H9 (cell line): ENCODE measurements around the gene TENM4. TPM values are rescaled to one million over a fixed set of nuclear protein-coding genes. Genes with fewer than 3 reads are reported as not detected.

Experiments used
- DNase-seq: peaks from one replicate; pipeline ENCODE4 v3.0.0-alpha.2; 2017
- H2AFZ ChIP-seq: one replicate; pipeline ENCODE4 v1.6.1; 2013; ENCODE audit warnings: mild to moderate bottlenecking, low read length, control low read depth, moderate library complexity
- H2AK5ac ChIP-seq: 2 replicates; pipeline ENCODE4 v1.6.1; 2013; ENCODE audit warnings: low read length, control low read depth, mixed read lengths; ENCODE audit not compliant: insufficient read length
- H2BK120ac ChIP-seq: one replicate; pipeline ENCODE4 v1.6.1; 2013; ENCODE audit warnings: low read depth, mild to moderate bottlenecking, low read length, control low read depth, inconsistent platforms; ENCODE audit not compliant: poor library complexity, severe bottlenecking
- H2BK12ac ChIP-seq: 2 replicates; pipeline ENCODE4 v1.6.1; 2013; ENCODE audit warnings: low read length, control low read depth, mixed read lengths, low read depth; ENCODE audit not compliant: insufficient read length
- H2BK15ac ChIP-seq: 2 replicates; pipeline ENCODE4 v1.6.1; 2013; ENCODE audit warnings: low read depth, low read length, control low read depth
- H2BK20ac ChIP-seq: one replicate; pipeline ENCODE4 v1.6.1; 2013; ENCODE audit warnings: low read depth, mild to moderate bottlenecking, low read length, control low read depth, inconsistent platforms; ENCODE audit not compliant: poor library complexity, severe bottlenecking
- H2BK5ac ChIP-seq: 2 replicates; pipeline ENCODE4 v1.6.1; 2013; ENCODE audit warnings: low read length, control low read depth, mixed read lengths; ENCODE audit not compliant: insufficient read length
- H3K14ac ChIP-seq: 2 replicates; pipeline ENCODE4 v1.6.1; 2013; ENCODE audit warnings: low read length, control low read depth; ENCODE audit not compliant: insufficient read depth
- H3K18ac ChIP-seq: 2 replicates; pipeline ENCODE4 v1.6.1; 2013; ENCODE audit warnings: low read depth, mild to moderate bottlenecking, mixed read lengths, low read length, control low read depth; ENCODE audit not compliant: insufficient read length
- H3K23ac ChIP-seq: 2 replicates; pipeline ENCODE4 v1.6.1; 2013; ENCODE audit warnings: low read length, control low read depth, mixed read lengths, low read depth; ENCODE audit not compliant: insufficient read length
- H3K23me2 ChIP-seq: 2 replicates; pipeline ENCODE4 v1.6.1; 2013; ENCODE audit warnings: low read depth, mild to moderate bottlenecking, mixed read lengths, low read length, control low read depth; ENCODE audit not compliant: insufficient read length, poor library complexity, severe bottlenecking
- H3K27ac ChIP-seq: 2 replicates; pipeline ENCODE4 v1.5.1; 2013; ENCODE audit warnings: low read length, control low read depth, mixed read lengths, low read depth; ENCODE audit not compliant: insufficient read length
- H3K27me3 ChIP-seq: 2 replicates; pipeline ENCODE4 v1.6.1; 2013; ENCODE audit warnings: low read length, control low read depth, inconsistent platforms; ENCODE audit not compliant: insufficient read depth
- H3K4ac ChIP-seq: 2 replicates; pipeline ENCODE4 v1.6.1; 2013; ENCODE audit warnings: low read depth, mild to moderate bottlenecking, control low read depth, inconsistent platforms, low read length, moderate library complexity
- H3K4me1 ChIP-seq: 2 replicates; pipeline ENCODE4 v1.6.1; 2013; ENCODE audit warnings: low read length, control low read depth, inconsistent platforms; ENCODE audit not compliant: insufficient read depth
- H3K4me2 ChIP-seq: 2 replicates; pipeline ENCODE4 v1.6.1; 2013; ENCODE audit warnings: low read length, control low read depth, mixed read lengths; ENCODE audit not compliant: insufficient read length, insufficient read depth
- H3K56ac ChIP-seq: 2 replicates; pipeline ENCODE4 v1.6.1; 2013; ENCODE audit warnings: low read depth, mild to moderate bottlenecking, mixed read lengths, low read length, control low read depth; ENCODE audit not compliant: insufficient read length
- H3K79me1 ChIP-seq: 2 replicates; pipeline ENCODE4 v1.6.1; 2013; ENCODE audit warnings: low read depth, mild to moderate bottlenecking, moderate library complexity, low read length, control low read depth, inconsistent platforms; ENCODE audit not compliant: insufficient read depth, poor library complexity, severe bottlenecking
- H3K79me2 ChIP-seq: 2 replicates; pipeline ENCODE4 v1.6.1; 2013; ENCODE audit warnings: low read length, control low read depth, inconsistent platforms; ENCODE audit not compliant: insufficient read depth
- H3K9ac ChIP-seq: 2 replicates; pipeline ENCODE4 v1.6.1; 2013; ENCODE audit warnings: low read length, control low read depth, mixed read lengths; ENCODE audit not compliant: insufficient read length; ENCODE audit errors: extremely low read depth
- H3K9me3 ChIP-seq: one replicate; pipeline ENCODE4 v1.6.1; 2013; ENCODE audit warnings: low read depth, low read length, inconsistent platforms; ENCODE audit not compliant: control insufficient read depth
- H3T11ph ChIP-seq: one replicate; pipeline ENCODE4 v1.6.1; 2013; ENCODE audit warnings: mild to moderate bottlenecking, low read length, control low read depth, inconsistent platforms
- H4K20me1 ChIP-seq: one replicate; pipeline ENCODE4 v1.6.1; 2013; ENCODE audit not compliant: control insufficient read depth, insufficient read length, insufficient read depth
- H4K5ac ChIP-seq: 2 replicates; pipeline ENCODE4 v1.6.1; 2013; ENCODE audit warnings: low read depth, mild to moderate bottlenecking, mixed read lengths, low read length, control low read depth; ENCODE audit not compliant: insufficient read length
- H4K8ac ChIP-seq: replicated peaks from 2 replicates; pipeline ENCODE4 v1.6.1; 2013; ENCODE audit warnings: low read length, control low read depth, mixed read lengths, low read depth; ENCODE audit not compliant: insufficient read length
- H4K91ac ChIP-seq: 2 replicates; pipeline ENCODE4 v1.6.1; 2013; ENCODE audit warnings: low read depth, mild to moderate bottlenecking, moderate library complexity, mixed read lengths, low read length, control low read depth; ENCODE audit not compliant: insufficient read length
- H3K27ac Mint-ChIP-seq, 3 experiments: 2 replicates in 2 of 3; 3 replicates in 1 of 3; pipeline ENCODE4 v1.8.0; 2020 to 2021; ENCODE audit warnings: mixed read lengths in 3 of 3, mild to moderate bottlenecking in 1 of 3, moderate library complexity in 1 of 3
- H3K27me3 Mint-ChIP-seq: 2 replicates; pipeline ENCODE4 v1.8.0; 2021; ENCODE audit warnings: low read depth, mild to moderate bottlenecking, moderate library complexity, mixed read lengths
- H3K36me3 Mint-ChIP-seq, 3 experiments: 2 replicates in 2 of 3; 3 replicates in 1 of 3; pipeline ENCODE4 v1.8.0; 2020 to 2021; ENCODE audit warnings: low read depth in 3 of 3, mixed read lengths in 3 of 3; ENCODE audit not compliant: insufficient read depth in 1 of 3
- H3K4me1 Mint-ChIP-seq, 2 experiments: 2 replicates each; pipeline ENCODE4 v1.8.0; 2020; ENCODE audit warnings: mixed read lengths in 2 of 2
- H3K4me3 Mint-ChIP-seq, 2 experiments: 2 replicates in 1 of 2; 3 replicates in 1 of 2; pipeline ENCODE4 v1.8.0; 2020 to 2021; ENCODE audit warnings: mild to moderate bottlenecking in 2 of 2, mixed read lengths in 2 of 2, moderate library complexity in 1 of 2
- H3K9me3 Mint-ChIP-seq, 2 experiments: 2 replicates in 1 of 2; 3 replicates in 1 of 2; pipeline ENCODE4 v1.8.0; 2020; ENCODE audit warnings: mild to moderate bottlenecking in 2 of 2, mixed read lengths in 2 of 2, moderate library complexity in 1 of 2
- WGBS: extraction: QIAGEN DNeasy Blood & Tissue Kit; methylation state at CpG from one replicate; pipeline ENCODE4 v1.1.7; 2013; ENCODE audit warnings: missing lambda C conversion rate, low lambda C conversion rate, mixed read lengths; ENCODE audit not compliant: insufficient read length; ENCODE audit errors: extremely low coverage; 5-methylcytosine and 5-hydroxymethylcytosine counted together
- total RNA-seq: library from RNA; stranded (reverse); gene quantifications from 2 replicates; pipeline ENCODE4 v1.2.1, GENCODE V29; 2021
- TF ChIP-seq, protein P1 (sequence below): fragments of 200-600 bp; sonication (generic); conservative IDR thresholded peaks from 3 replicates; pipeline ENCODE4 v1.8.0; 2021; ENCODE audit warnings: antibody characterized with exemption, mild to moderate bottlenecking

Gene TENM4
- total RNA-seq, 1 experiment from 2014 or later: 4.6 TPM

- no peak overlapping the region for H3K18ac ChIP-seq
- H2BK120ac ChIP-seq: no peak overlapping the region
- TF ChIP-seq, protein P1, sequence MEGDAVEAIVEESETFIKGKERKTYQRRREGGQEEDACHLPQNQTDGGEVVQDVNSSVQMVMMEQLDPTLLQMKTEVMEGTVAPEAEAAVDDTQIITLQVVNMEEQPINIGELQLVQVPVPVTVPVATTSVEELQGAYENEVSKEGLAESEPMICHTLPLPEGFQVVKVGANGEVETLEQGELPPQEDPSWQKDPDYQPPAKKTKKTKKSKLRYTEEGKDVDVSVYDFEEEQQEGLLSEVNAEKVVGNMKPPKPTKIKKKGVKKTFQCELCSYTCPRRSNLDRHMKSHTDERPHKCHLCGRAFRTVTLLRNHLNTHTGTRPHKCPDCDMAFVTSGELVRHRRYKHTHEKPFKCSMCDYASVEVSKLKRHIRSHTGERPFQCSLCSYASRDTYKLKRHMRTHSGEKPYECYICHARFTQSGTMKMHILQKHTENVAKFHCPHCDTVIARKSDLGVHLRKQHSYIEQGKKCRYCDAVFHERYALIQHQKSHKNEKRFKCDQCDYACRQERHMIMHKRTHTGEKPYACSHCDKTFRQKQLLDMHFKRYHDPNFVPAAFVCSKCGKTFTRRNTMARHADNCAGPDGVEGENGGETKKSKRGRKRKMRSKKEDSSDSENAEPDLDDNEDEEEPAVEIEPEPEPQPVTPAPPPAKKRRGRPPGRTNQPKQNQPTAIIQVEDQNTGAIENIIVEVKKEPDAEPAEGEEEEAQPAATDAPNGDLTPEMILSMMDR: no peak
- H3K23me2 ChIP-seq: no peaks in the 10 kb centered on the region
- H4K20me1 ChIP-seq: no peaks in the 10 kb centered on the region
- no peaks in the 10 kb centered on the region for H3K9me3 ChIP-seq
- H4K91ac ChIP-seq: no peak overlapping the region
- no peak overlapping the region for H3K56ac ChIP-seq
- no peak overlapping the region for H3K23ac ChIP-seq
- H4K5ac ChIP-seq: no peak overlapping the region
- no peaks in the 10 kb centered on the region for H3K79me1 ChIP-seq
- no peaks in the 10 kb centered on the region for H3K79me2 ChIP-seq
- no peak overlapping the region for H4K8ac ChIP-seq
- no peak overlapping the region for H3T11ph ChIP-seq
- no peaks in the 10 kb centered on the region for H3K4me1 ChIP-seq
- no peak overlapping the region for H3K4ac ChIP-seq
- Mint-ChIP-seq H3K36me3 (peaks cover 0 to 4% (median 0%) of the 10 kb centered on the region in 3 experiments; a peak in 2 of 7 replicates), H3K27me3 (peaks cover under 1% of the 10 kb centered on the region), H3K4me1 (peaks cover 24 to 37% of the 10 kb centered on the region in 2 experiments), H3K9me3 (no peaks in the 10 kb centered on the region), H3K4me3 (no peak overlapping the region), H3K27ac (peak overlapping the region in 1 of 3 experiments; percentile 52; a peak in 1 of 7 replicates)
- H2AFZ ChIP-seq: no peak overlapping the region
- H3K4me2 ChIP-seq: no peak overlapping the region
- no peak overlapping the region for H3K14ac ChIP-seq
- no peak overlapping the region for H2BK12ac ChIP-seq
- H2AK5ac ChIP-seq: no peak overlapping the region
- no peaks in the 10 kb centered on the region for H3K27me3 ChIP-seq
- no peak overlapping the region for H3K9ac ChIP-seq
- WGBS: no CpG with 5 or more reads among the region's 5 CpGs
- no peak overlapping the region for H3K27ac ChIP-seq
- no peak for DNase-seq
- H2BK20ac ChIP-seq: no peak overlapping the region
- H2BK15ac ChIP-seq: no peak overlapping the region
- no peak overlapping the region for H2BK5ac ChIP-seq
These were observed 786.0 kb downstream of the TENM4 start for GRCh38 chr11:78654866-78655265.
